Measurements from ENCODE around the gene TENT5D. TPM values are rescaled to one million over a fixed set of nuclear protein-coding genes. Genes with fewer than 3 reads are reported as not detected.
"Not testable (repeated sequence)": the region's sequence is repeated elsewhere in the genome, so short reads cannot be mapped to it uniquely, and the experiment has no call there.

Gene TENT5D
- total and polyA plus RNA-seq, 2 experiments from 2014 or later, result not detected

DNA sequence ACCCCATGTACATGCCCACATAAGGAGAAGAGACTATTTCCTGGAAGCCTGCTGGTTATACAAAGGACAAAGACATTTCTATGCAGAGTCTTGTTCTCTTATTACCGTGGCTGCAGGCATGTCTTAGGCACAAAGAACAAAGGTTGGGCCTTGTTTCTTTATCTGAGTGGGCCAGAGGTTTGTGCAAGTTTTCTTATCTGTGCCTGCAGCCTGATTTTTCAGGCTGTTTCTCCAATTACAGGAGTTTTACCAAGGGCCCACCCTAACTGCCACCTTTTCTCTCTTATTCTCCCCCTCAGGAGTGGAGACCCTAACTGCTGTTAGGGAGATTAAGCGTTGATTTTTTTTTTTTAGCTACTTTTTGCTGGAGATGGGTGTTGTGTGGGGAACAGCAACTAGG is 3.5 kb downstream of the TENT5D start:
- H3K9me3 ChIP-seq (ENCODE audit: low read depth), result no peaks in the 10 kb centered on the region
- H3K4me1 ChIP-seq (ENCODE audit: insufficient read depth), result no peaks in the 10 kb centered on the region
- H3K9ac ChIP-seq, result no peak overlapping the region
- H4K20me1 ChIP-seq (ENCODE audit: insufficient read depth), result no peaks in the 10 kb centered on the region
- no peak overlapping the region for H3K27ac ChIP-seq
- no peak for TF ChIP-seq EZH2phosphoT487 (IDR thresholded peaks at IDR 0.05; ENCODE audit: insufficient read depth, low read depth)
- no peak for TF ChIP-seq EZH2 (IDR thresholded peaks at IDR 0.05; ENCODE audit: insufficient read depth, poor library complexity, severe bottlenecking)
- H3K79me2 ChIP-seq (ENCODE audit: insufficient read depth), result no peaks in the 10 kb centered on the region
- no peak overlapping the region for H2AFZ ChIP-seq
- H3K4me3 ChIP-seq, result no peak overlapping the region
- H3K9me2 ChIP-seq (ENCODE audit: insufficient read depth), result no peaks in the 10 kb centered on the region
- DNase-seq, result no peak
- WGBS, 2 experiments (ENCODE audit: low coverage in 1 of 2, low lambda C conversion rate in 2 of 2, missing lambda C conversion rate in 2 of 2), result 0 to 7% methylated on average over 2 of the region's 2 CpGs
- no peaks in the 10 kb centered on the region for H3K27me3 ChIP-seq (replicated peaks; ENCODE audit: insufficient read depth)
- no peak overlapping the region for H3K4me2 ChIP-seq (ENCODE audit: unreplicated experiment)
- H3F3A ChIP-seq (ENCODE audit: insufficient read depth), result no peaks in the 10 kb centered on the region
- in situ Hi-C loops (cut with MboI), result loop anchor here (25.0 kb wide), 1 partner anchor 111 kb away; no protein-coding TSS in a partner anchor
- no peaks in the 10 kb centered on the region for H3K36me3 ChIP-seq (ENCODE audit: low read depth)

GRCh38 chrX:80430826-80431504 is 10.7 kb downstream of the TENT5D start:
- 30 to 40% methylated on average over 3 of the region's 3 CpGs for WGBS, 2 experiments (ENCODE audit: low coverage in 1 of 2, low lambda C conversion rate in 2 of 2, missing lambda C conversion rate in 2 of 2)
- no peak for TF ChIP-seq EZH2 (IDR thresholded peaks at IDR 0.05; ENCODE audit: insufficient read depth, poor library complexity, severe bottlenecking)
- TF ChIP-seq EZH2phosphoT487 (IDR thresholded peaks at IDR 0.05; ENCODE audit: insufficient read depth, low read depth), result no peak
- in situ Hi-C loops (cut with MboI), result no loop called here
- H3K4me1 ChIP-seq (ENCODE audit: insufficient read depth), result no peaks in the 10 kb centered on the region
- no peak overlapping the region for H2AFZ ChIP-seq
- no peaks in the 10 kb centered on the region for H3F3A ChIP-seq (ENCODE audit: insufficient read depth)
- DNase-seq, result peak; percentile 0
- H3K79me2 ChIP-seq (ENCODE audit: insufficient read depth), result no peaks in the 10 kb centered on the region
- H3K36me3 ChIP-seq (ENCODE audit: low read depth), result no peaks in the 10 kb centered on the region
- H3K27me3 ChIP-seq (replicated peaks; ENCODE audit: insufficient read depth), result no peaks in the 10 kb centered on the region
- H3K27ac ChIP-seq, result no peak overlapping the region
- H4K20me1 ChIP-seq (ENCODE audit: insufficient read depth), result no peaks in the 10 kb centered on the region
- H3K9ac ChIP-seq, result no peak overlapping the region
- no peak overlapping the region for H3K4me2 ChIP-seq (ENCODE audit: unreplicated experiment)
- H3K4me3 ChIP-seq, result no peak overlapping the region
- H3K9me2 ChIP-seq (ENCODE audit: insufficient read depth), result no peaks in the 10 kb centered on the region
- no peaks in the 10 kb centered on the region for H3K9me3 ChIP-seq (ENCODE audit: low read depth)

GRCh38 chrX:80431505-80431832 is 11.2 kb downstream of the TENT5D start:
- no peaks in the 10 kb centered on the region for H3K4me1 ChIP-seq (ENCODE audit: insufficient read depth)
- H3F3A ChIP-seq (ENCODE audit: insufficient read depth), result no peaks in the 10 kb centered on the region
- no peak overlapping the region for H3K4me2 ChIP-seq (ENCODE audit: unreplicated experiment)
- no peak overlapping the region for H2AFZ ChIP-seq
- H3K9ac ChIP-seq, result no peak overlapping the region
- H3K79me2 ChIP-seq (ENCODE audit: insufficient read depth), result no peaks in the 10 kb centered on the region
- H3K9me3 ChIP-seq (ENCODE audit: low read depth), result no peaks in the 10 kb centered on the region
- TF ChIP-seq EZH2phosphoT487 (IDR thresholded peaks at IDR 0.05; ENCODE audit: insufficient read depth, low read depth) (no peak), EZH2 (IDR thresholded peaks at IDR 0.05; ENCODE audit: insufficient read depth, poor library complexity, severe bottlenecking) (no peak)
- H3K27me3 ChIP-seq (replicated peaks; ENCODE audit: insufficient read depth), result no peaks in the 10 kb centered on the region
- H3K9me2 ChIP-seq (ENCODE audit: insufficient read depth), result no peaks in the 10 kb centered on the region
- in situ Hi-C loops (cut with MboI), result no loop called here
- no peaks in the 10 kb centered on the region for H3K36me3 ChIP-seq (ENCODE audit: low read depth)
- no peak for DNase-seq
- H3K27ac ChIP-seq, result no peak overlapping the region
- no peak overlapping the region for H3K4me3 ChIP-seq
- H4K20me1 ChIP-seq (ENCODE audit: insufficient read depth), result no peaks in the 10 kb centered on the region

- Histone ChIP-seq H3K4me3 (no peak overlapping the region), H3K27me3 (replicated peaks; ENCODE audit: insufficient read depth) (no peaks in the 10 kb centered on the region), H3F3A (ENCODE audit: insufficient read depth) (no peaks in the 10 kb centered on the region), H3K9me3 (ENCODE audit: low read depth) (no peaks in the 10 kb centered on the region), H2AFZ (no peak overlapping the region), H3K4me2 (ENCODE audit: unreplicated experiment) (no peak overlapping the region), H3K27ac (no peak overlapping the region), H3K4me1 (ENCODE audit: insufficient read depth) (no peaks in the 10 kb centered on the region), H3K9ac (no peak overlapping the region), H3K9me2 (ENCODE audit: insufficient read depth) (no peaks in the 10 kb centered on the region), H3K79me2 (ENCODE audit: insufficient read depth) (no peaks in the 10 kb centered on the region), H3K36me3 (ENCODE audit: low read depth) (no peaks in the 10 kb centered on the region), H4K20me1 (ENCODE audit: insufficient read depth) (no peaks in the 10 kb centered on the region)
- DNase-seq, result no peak
- in situ Hi-C loops (cut with MboI), result no loop called here
- WGBS, 2 experiments (ENCODE audit: low coverage in 1 of 2, low lambda C conversion rate in 2 of 2, missing lambda C conversion rate in 2 of 2), result 28 to 52% methylated on average over 3 of the region's 3 CpGs
- TF ChIP-seq EZH2 (IDR thresholded peaks at IDR 0.05; ENCODE audit: insufficient read depth, poor library complexity, severe bottlenecking) (no peak), EZH2phosphoT487 (IDR thresholded peaks at IDR 0.05; ENCODE audit: insufficient read depth, low read depth) (no peak)
Measured at GRCh38 chrX:80432441-80432840, 12.2 kb downstream of the TENT5D start.

DNA sequence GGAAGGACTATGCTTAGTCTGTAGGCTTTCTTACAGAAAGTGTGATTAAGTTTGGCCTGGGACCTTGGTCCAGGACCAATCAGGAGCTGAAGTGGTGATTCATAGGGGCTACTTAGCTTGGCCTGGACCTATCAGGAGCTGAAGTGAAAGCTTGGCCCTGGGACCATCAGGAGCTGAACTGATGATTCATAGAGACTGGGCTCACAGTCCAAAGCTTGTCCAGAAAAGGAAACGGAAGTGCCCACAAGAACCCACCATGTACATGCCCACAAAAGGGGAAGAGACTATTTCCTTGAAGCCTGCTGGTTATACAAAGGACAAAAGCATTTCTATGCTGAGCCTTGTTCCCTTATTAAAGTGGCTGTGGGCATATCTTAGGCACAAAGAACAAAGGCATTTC is 12.6 kb downstream of the TENT5D start:
- no peak overlapping the region for H3K4me3 ChIP-seq

GRCh38 chrX:80468166-80468565 is 47.9 kb downstream of the TENT5D start:
- H3K36me3 ChIP-seq (ENCODE audit: low read depth); H3K9ac ChIP-seq; H3K27ac ChIP-seq; DNase-seq; in situ Hi-C loops (cut with MboI); H3K4me2 ChIP-seq (ENCODE audit: unreplicated experiment); H3F3A ChIP-seq (ENCODE audit: insufficient read depth); H3K9me2 ChIP-seq (ENCODE audit: insufficient read depth); H3K4me3 ChIP-seq; H3K79me2 ChIP-seq (ENCODE audit: insufficient read depth); H4K20me1 ChIP-seq (ENCODE audit: insufficient read depth); H3K4me1 ChIP-seq (ENCODE audit: insufficient read depth); H2AFZ ChIP-seq; H3K9me3 ChIP-seq (ENCODE audit: low read depth); H3K27me3 ChIP-seq (replicated peaks; ENCODE audit: insufficient read depth): not testable (repeated sequence)
- WGBS, 2 experiments (ENCODE audit: low coverage in 1 of 2, low lambda C conversion rate in 2 of 2, missing lambda C conversion rate in 2 of 2), result 0 to 11% methylated on average over 1 to 4 of the region's 4 CpGs

More for the DNA sequence above, 12.6 kb downstream of the TENT5D start:
- in situ Hi-C loops (cut with MboI), result no loop called here
- Histone ChIP-seq H3K4me2 (ENCODE audit: unreplicated experiment) (no peak overlapping the region), H2AFZ (no peak overlapping the region), H3K27ac (no peak overlapping the region), H3K79me2 (ENCODE audit: insufficient read depth) (no peaks in the 10 kb centered on the region), H3K9me2 (ENCODE audit: insufficient read depth) (no peaks in the 10 kb centered on the region), H3K9ac (no peak overlapping the region), H4K20me1 (ENCODE audit: insufficient read depth) (no peaks in the 10 kb centered on the region), H3K27me3 (replicated peaks; ENCODE audit: insufficient read depth) (no peaks in the 10 kb centered on the region), H3F3A (ENCODE audit: insufficient read depth) (no peaks in the 10 kb centered on the region), H3K36me3 (ENCODE audit: low read depth) (no peaks in the 10 kb centered on the region), H3K9me3 (ENCODE audit: low read depth) (no peaks in the 10 kb centered on the region), H3K4me1 (ENCODE audit: insufficient read depth) (no peaks in the 10 kb centered on the region)
- TF ChIP-seq EZH2 (IDR thresholded peaks at IDR 0.05; ENCODE audit: insufficient read depth, poor library complexity, severe bottlenecking) (no peak), EZH2phosphoT487 (IDR thresholded peaks at IDR 0.05; ENCODE audit: insufficient read depth, low read depth) (no peak)
- WGBS, 2 experiments (ENCODE audit: low coverage in 1 of 2, low lambda C conversion rate in 2 of 2, missing lambda C conversion rate in 2 of 2), result 14 to 40% methylated on average over 1 of the region's 1 CpG
- peak; percentile 7 for DNase-seq
